HG02884 (cell line): ENCODE measurements around the gene TMEFF1.
A peak's percentile ranks its signal among the peaks of the same experiment; 100 is the strongest.

Source experiments
- ATAC-seq: cut with Tn5 transposase; IDR thresholded peaks from one replicate; pipeline ENCODE4 v1.9.1; 2021; ENCODE audit warnings: mild to moderate bottlenecking, moderate library complexity; ENCODE audit not compliant: unreplicated experiment

The TMEFF1 gene

DNA sequence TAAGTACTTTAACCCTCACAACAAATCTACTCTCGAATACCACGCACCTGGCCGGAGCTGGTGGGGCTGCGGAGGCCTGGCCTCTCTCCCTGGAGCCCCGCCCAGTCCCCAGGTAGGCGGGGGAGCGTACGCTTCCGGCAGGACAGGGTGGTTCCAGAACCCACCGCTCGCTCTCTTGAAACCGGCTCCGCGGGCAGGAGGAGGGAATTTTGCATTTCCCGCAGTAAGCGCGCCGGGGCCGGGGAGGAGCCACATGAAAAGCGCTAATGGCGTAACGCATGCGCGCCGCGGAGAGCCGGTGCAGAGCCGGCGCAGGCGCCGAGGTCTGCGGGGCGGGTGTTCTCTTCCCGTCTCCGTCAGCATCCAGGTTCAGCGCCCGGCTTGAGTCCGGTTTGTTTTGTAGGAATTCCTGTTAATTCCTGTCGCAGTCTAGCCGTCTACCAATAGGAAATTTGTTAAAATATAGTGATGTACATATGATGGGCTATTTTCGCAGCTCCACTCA, 125.7 kb downstream of the TMEFF1 start:
- peak; percentile 73 for ATAC-seq

DNA sequence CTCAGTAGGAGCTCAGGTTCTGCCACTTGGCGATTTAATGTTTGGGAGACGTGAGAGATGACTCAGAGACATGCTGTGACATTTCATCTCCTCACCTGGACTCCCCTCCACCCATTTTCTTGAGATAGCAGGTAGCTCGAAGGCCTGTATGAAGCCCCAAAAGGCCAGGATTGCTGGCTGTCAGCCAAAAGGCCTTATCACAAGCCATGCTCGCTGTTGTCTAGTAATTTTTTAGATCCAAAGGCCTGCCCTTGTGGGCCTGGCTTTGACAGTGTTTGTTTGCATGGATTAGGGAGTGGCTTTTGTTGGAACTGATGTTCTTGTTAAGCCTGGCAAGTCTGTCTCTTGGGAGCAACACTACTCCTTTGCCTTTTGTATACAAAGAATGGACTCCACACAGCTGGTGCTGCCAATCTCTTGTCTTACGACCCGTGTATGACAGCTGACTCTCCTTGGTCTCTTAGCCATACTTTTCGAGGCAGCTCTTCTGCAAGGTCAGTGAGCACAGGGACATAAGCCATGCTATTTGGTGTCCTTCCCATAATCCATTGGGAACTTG, 127.7 kb downstream of the TMEFF1 start:
- no peak for ATAC-seq

- peak; percentile 55 for ATAC-seq
Observed at GRCh38 chr9:100601216-100601615, 128.3 kb downstream of the TMEFF1 start.

DNA sequence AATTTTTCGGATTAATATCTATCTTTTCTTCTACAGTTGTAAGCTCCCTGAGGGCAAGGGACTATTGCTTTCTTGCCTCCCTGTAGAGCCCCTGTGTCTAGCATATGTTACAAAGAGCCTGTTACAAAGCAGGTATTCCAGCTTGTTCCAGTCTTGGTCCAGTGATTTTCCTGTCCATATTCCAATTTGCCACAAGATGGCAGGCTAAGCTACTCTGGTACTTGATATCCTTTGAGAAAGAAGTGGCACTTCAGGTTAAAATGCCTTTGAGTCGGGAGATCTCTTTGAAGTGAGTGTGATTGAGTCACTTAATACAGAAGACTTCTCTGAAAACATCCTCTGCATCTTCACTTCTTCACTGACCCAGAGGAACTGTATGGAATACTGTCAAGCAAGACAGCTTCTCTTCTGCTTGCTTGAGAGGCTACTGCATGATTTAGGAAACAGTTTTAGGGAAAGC, 129.4 kb downstream of the TMEFF1 start:
- no peak for ATAC-seq

GRCh38 chr9:100605405-100605804, 132.5 kb downstream of the TMEFF1 start:
- ATAC-seq = no peak

GRCh38 chr9:100619194-100619593, 146.2 kb downstream of the TMEFF1 start:
- no peak for ATAC-seq

- ATAC-seq = no peak
Observed at GRCh38 chr9:100619665-100620064, 146.7 kb downstream of the TMEFF1 start.

DNA sequence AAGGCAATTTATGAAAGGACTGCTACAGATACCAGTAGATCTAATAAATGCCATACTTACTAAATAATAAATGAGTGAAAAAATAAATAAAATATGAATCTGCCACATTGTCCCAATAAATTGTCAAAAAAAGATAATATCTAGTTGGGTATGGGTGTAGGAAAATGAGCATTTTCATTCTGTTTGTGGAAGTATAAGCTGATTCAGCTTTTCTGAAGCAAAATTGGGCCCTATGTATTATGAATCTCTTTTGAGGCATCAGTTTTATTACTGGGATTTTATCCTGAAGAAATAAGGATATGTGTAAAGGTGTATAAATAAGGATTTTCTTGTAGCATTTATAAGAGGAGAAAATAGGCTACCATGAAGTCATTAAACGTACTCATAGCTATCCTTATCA, 151.0 kb downstream of the TMEFF1 start:
- ATAC-seq = no peak

GRCh38 chr9:100626949-100627348, 154.0 kb downstream of the TMEFF1 start:
- ATAC-seq = no peak
